NCI-H146 (cell line): ENCODE results near the gene PRKN.

Source experiments
- DNase-seq: peaks from one replicate; lab custom pipeline; 2025; lab: John Stamatoyannopoulos, UW

The PRKN gene

DNA sequence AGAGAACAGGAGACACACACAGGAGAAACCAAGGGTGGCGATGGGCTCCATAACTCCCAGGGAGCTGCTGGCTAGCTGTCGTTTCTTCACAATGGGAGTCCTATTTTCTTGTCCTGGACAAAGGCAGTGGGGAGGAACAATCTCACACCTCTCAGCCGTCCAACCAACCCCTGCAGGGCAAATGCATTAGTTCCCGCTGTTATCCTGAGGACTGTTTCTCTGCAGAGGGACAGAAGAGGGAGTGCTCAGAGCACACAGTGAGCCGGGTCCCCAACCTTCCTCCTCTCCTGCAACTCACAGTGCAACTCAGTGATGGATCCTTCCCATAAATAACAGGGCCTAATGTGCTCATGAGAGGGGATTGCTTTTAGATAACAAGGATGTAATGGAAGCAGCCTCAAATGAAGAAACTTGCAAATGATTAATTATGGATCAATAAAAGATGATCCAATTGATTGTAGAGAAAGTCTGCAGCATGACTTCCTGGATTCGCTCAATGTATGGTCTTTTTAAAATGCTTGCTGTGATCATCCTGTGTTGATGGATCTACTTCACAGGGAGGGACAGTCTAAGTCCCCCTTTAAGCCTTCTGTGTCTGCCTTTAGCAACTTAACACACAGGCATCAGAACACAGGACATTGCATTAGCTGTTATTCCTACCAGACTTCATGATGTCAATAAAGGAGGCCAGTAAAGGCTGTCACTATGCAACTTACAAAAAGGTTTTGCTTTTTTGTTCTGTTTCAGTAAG is 1000.3 kb downstream of the PRKN start:
- peak; percentile 92 for DNase-seq

DNA sequence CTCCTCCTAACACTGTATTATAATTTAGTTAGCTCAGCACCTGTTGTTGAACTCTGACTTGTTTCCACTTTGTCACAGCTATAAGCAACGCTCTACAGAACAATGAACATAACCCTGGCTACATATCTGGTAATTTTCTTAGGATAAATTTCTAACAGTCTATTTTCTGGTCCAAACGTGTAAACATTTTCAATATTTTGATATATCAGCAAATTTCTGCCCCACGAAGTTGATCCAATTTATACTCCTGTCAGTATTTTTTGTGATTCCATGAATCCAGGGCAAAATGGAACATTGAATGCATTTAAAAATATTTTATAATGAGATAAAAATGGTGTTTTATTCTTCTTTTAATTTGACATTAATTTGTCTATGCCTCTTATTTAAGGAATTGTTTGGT is 1005.2 kb downstream of the PRKN start:
- DNase-seq = no peak

DNA sequence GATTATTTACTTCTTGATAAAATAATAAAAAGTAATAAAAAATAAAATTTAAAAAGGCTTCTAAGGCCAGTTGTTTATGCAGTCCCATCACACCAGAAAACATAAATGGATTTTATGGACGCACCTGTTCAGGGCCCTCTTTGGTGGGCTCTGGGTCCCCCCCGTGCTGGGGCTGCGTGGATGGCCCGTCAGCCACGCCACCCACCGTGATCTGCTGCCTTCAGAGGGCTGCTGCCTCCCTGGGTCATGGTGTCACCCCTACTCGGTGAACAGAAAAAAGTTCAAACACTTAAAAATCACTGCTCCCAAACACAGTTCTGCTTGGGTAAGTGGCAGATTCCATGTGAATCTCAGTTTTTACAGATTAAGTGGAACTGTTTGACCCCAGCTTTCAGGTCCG is 1006.1 kb downstream of the PRKN start:
- DNase-seq = no peak

DNA sequence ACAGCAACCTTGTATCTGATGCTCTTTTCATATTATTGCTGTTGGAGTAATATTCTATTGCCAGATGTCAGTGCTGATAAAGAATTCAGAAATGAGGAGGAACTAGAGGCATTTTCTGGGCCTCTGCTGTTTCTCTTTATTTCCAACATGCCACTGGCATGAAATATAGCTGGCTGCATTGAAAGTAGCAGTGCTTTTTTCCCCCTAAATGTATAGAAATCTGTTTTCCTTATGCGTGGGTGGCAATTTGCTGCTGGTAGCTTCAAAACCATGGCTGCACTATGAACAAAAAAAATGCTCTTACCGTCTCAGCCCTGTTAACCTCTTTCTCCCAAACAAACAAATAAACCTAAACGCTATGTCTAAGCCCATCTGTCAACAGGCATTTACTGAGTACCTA is 1011.4 kb downstream of the PRKN start:
- DNase-seq = no peak

DNA sequence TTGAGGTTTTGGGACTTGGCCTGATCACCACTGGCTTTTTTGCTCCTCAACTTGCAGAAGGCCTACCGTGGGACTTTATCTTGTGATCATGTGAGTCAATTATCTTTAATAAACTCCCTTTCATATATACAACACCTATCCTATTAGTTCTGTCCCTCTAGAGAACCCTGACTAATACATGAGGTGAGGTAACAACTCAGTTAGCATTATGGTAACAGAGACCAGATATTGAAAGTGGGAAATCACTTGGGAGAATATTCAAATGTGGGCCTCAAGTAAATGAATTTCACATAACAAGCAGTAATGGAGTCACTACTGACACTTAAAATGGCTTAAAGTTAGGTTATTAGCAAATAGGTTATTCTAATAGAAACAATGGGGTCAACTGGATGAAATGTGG is 1015.6 kb downstream of the PRKN start:
- no peak for DNase-seq

DNA sequence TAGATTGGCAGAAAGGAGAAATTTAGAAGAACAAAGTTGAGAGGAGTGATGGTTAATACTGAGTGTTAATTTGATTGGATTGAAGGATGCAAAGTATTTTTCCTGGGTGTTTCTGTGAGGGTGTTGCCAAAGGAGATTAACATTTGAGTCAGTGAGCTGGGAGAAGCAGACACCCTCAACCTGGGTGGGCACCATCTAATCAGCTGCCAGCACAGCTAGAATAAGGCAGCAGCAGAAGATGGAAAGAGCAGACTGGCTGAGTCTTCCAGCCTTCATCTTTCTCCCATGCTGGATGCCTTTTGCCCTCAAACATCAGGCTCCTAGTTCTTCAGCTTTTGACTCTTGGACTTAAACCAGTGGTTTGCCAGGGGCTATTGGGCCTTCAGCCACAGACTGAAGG is 1016.1 kb downstream of the PRKN start:
- DNase-seq = no peak

DNA sequence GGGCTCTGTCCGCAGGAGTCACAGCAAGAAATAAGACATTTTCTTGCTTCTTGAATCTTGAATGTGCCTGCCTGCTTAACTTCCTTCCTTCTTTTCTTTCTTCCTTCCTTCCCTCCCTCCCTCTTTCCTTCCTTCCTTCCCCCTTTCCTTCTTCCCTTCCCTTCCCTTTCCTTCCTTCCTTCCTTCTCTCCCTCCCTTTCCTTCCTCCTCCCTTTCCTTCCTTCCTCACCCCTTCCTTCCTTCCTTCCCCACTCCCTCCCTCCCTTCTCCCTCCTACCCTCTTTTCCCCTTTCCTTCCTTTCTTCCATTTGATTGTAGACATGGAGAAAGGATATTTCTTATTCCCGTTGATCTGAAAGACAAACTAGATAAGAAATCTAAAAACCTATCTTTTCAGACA is 1016.9 kb downstream of the PRKN start:
- no peak for DNase-seq

DNA sequence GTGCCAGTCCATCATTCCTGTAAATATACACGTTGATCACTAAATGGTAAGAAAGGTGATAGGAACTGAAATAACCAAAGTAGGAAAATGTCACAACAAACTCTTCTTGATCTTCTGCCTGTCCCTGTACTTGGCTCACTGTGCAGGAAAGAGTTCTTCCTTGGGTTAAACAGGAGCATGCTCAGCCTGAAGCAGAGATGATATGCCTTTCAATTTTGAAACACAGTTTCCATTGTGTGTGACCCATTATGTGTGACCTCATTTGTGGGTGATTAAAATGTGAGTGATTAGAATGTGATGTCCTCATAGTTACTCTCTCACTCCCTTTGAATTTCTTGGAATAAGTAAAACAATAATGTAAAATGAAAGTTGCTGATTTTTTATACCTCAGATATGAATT is 1026.5 kb downstream of the PRKN start:
- DNase-seq = no peak

DNA sequence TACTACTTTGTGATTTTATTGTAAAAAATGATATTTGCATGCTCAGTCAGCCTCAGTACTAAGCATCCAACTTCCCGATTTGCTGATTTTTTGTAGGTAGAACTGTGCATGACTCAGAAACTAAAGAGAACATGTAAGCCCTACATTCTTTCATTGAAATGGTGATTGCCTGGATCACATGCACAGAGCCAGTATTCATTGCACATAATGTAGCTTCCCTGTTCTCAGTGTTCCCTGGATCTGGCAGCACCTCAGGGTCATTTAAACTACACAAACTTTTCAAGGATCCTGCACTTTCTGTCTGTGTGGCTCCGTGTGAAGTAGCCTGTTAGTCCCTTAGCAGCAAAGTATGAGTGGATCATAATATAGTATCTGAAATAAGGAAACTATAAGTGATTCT is 1030.8 kb downstream of the PRKN start:
- DNase-seq = no peak

DNA sequence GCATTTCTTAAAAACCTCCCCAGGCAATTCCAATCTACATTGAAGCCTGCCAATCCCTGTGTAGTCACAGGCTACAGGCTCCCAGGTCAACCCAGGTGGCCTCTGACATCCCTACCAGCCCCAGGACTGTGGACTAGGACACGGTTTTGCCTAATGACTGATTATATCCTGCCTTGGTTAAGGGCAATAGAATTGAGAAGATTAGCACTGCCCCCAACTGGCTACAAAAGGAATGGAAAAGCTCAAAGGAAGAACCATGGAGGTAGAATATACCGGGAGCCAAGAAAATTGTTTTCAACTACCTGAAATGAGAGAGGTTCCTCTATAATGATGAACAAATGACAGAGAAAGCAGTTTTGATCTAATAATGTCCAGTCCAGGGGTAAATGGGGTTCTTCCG is 1032.6 kb downstream of the PRKN start:
- peak; percentile 67 for DNase-seq

DNA sequence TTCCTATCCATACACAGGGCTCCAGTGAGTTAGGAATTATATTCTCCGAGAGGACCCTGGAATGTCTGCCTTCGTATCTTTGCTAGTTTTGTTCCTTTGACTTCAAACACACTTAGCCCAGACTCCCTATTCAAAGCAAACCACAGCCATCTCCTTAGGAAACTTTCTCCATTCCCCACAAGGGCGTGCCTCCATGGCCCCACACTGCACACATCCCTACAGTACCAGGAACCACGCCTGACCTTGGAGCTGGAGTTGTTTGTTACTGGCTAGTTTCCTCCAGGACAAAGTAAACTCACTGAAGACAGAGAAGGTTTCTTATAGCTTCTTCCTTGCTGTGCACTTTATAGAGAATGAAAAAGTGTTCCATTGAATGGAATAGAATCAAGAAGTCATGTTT is 1040.9 kb downstream of the PRKN start:
- no peak for DNase-seq

DNA sequence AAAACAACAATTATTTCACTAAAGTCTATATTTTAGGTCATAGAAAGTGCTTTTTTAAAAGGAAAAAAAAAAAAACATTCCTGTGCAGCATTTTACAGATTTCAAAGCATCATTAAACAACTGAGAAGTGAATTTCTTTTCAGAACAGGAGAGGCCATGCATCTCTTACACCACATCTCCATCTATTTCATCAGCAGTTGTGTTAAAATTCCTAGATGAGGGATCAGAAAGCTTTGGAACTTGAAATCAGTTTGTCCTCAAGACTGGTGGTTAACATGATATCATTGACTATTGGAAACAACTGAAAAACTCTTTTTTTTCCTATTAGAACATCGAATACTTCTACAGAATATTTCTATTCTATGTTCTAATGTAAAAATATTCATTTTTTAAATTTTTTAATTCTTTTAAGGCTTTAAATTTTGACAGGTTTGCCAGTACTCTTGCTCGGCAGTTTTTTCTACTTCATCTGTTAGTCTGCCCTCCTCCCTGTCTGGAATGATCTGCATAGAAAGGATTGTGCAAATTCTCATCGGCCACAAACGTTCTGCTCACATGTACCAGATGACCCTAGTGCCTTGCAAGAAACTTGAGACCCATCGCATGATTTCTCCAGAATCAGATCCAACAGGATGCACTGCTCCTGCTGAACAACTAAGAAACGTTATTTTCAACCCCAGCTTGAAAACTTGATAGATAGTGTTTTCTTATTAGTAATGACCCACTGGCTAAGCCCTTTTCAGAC is 1042.7 kb downstream of the PRKN start:
- no peak for DNase-seq

DNA sequence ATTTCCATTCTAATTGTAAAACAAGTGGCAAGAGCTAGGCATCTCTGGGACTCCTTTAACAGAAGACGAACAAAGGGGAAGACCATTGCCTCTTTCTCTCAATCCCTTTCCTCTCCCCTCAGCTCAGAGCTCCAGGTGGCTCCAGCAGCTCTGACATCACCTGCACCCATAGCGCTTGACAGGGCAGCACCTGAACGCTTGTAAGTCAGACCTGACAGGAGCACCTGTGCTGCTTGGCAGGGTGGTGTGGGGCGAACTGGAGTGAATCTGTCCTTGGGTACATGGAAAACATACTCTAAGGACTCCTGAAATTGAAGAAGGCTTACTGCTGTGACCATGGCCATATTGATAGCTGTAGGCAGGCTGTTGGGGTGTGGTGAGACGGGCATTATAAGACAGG is 1044.2 kb downstream of the PRKN start:
- peak; percentile 72 for DNase-seq

DNA sequence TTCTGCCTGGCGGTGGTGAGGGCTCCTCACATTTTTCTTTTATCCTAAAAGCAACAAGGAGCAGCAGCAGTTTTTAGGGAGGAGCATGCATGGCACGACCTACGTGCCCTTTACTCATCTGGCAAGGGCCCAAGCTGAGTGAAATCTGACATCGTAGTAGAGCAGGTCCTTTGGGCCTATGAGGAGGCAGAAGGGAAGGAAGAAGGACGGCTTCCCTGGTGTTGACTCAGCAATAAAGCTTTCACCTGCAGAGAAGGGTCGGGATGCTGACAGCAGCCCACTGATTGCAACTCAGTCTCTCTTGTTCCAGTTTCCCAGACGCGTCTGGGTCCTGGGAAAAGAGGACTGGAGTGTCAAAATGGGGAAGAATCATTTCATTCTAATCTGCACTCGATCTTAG is 1044.6 kb downstream of the PRKN start:
- peak; percentile 40 for DNase-seq

DNA sequence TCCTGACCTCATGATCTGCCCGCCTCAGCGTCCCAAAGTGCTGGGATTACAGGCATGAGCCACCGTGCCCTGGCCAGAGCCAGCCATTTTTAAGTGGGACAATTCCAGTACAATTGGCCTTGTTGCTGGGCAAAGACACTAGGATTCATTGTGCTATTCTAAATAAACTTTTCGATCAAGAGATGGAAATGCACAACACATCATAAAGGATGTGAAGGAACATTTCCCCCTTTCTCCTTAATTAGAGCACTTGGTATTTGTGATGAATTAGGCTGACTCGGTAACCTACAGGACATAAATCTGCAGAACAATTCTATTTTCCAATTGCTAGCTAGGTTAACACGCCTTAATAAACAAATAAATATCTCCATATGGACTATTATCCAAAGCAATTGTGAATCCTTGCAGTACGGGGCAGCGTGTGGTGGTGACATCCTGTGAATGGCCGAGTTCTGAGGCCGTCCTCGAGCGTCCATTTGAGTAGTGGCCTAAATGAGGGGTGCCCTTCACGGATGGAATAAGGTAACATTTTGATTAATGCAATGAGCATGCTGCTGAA is 1047.5 kb downstream of the PRKN start:
- DNase-seq = no peak

DNA sequence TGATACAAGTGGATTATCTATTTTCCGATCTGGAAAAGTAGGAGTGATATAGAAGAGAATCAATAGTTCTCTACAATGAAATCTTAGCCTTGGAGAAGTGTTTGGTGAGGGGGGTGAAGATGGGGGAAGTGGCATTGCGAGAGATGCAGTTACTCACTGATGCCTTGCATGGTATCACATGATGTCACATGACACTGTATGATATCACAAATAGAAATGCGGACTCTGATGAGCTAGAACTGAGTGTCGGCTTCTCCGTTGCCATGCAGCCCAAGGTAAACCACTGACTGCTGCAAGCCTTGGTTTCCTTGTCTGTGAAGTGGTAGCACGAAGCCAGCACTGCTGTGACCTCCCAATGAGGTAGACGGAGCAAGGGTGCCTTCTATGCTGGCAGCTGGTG is 1050.4 kb downstream of the PRKN start:
- DNase-seq = peak; percentile 30

DNA sequence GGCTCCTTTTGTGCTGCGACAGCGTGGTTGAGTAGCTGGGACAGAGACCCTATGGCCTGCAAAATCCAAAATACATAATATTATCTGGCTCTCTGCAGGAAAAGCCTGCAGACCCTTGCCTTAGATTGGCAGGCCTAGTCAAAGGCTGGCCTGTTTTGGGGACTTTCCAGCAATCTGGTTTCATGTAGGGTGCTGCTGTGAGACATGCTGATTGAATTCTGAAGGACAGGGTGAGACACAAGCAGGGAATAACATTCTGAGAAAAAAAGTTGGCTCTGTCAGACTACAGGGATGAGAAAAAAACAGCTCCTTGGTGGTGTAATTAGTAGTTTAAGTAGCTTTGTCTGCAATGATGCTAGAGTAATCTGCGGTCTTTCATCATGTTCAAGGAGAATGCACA is 1051.0 kb downstream of the PRKN start:
- no peak for DNase-seq

DNA sequence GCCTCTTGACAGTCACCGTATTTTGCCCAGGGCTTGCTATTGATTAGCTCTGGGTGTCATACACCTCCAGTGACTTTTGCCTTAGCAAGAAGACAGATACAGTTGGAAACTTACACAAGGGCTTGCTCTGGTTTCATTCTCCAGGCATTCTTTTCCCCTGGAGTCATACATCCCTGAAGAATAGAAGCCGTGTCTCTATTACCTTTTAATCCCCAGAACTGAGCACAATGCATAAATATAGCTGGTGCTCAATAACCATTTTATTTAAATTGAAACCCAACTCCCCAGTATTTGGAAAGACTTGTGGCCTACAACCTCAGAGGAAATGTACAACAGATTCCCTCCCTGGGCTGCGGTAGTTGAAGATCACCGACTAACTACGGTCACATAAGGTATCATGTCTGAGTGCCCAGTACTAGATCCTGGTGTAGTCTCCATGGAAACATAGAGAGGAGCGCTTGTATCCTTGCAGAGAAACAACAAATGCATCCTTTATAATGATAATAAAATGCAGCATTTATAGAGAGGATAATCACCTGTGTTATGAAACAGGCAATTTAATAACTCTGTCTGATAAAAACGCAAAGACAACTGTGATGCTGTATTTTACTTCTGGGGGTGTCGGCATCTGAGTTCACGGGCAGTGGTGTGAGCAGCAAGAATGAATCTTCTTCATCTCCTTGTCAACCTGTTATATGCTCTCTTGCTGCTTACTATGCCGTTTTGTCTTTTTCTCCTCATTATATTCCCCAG is 1052.5 kb downstream of the PRKN start:
- no peak for DNase-seq

DNA sequence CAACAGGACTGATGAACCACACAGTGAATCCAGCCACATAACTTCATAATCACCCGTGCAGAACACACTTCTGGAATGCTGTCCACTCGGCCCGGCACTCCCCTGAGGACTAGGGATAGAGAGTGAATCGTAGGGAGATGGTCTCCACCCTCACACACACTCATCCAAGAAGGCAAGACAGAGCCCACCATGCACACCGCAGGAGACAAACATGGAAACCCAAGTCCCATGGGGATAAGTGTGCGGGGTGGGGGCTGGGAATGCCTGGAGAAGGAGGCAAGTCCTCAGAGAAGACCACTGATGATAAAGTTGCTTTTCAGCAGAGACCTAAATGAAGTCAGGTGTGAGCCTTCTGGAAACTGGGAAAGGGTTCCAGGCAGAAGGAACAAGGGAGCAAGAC is 1054.5 kb downstream of the PRKN start:
- DNase-seq = no peak

DNA sequence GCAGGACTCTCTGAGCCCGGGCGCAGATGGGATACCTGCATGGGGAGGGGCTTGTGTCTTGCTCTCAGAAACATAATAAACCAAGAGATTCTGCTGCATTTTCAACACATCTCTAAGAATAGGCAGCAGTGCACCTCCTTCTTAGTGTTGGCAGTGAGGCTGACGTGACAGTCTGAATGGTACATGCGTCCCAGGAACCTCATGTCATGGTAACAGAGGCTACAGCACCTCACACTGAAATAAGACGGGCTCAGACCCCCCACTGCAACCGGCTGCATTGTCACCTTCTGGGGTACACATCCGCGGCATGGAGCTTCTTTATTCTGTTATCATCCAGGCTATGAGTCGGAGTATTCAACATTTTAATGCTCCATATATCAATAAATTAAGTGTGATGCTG is 1056.4 kb downstream of the PRKN start:
- DNase-seq = no peak

DNA sequence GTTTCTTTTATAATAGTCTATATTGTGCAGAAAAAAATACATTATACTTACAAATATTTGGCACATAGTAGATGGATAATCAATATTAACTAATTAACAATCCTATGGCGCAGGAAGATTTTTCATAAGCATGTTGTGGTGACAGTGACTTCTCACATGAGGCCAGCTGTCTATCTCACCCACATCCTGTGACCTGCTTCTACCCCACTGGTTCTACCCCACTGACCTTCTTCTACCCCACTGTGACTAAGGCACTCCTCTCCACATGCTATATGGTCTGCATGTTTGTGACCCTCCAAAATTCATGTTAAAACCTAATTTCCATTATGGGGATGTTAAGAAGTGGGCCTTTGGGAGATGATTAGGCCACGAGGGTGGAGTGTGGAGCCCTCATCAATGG is 1058.9 kb downstream of the PRKN start:
- DNase-seq = no peak

DNA sequence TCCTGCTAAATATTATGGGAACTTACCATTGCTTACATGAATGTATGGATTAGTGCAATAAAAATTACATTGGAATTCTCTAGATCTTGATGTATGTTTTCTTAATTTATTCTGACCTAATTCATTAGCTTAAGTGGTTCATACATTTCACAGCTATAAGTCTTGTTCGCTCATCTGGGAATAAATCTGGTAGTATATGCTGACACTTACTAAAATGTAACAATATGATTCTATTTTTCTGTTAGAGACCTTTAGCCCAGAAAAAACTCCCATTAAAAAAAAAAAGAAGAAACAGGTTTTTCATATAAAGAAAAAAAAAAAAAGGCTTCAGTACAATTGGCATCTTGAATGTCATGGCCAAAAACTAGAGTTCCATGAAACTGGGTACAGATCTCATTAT is 1059.6 kb downstream of the PRKN start:
- DNase-seq = no peak

DNA sequence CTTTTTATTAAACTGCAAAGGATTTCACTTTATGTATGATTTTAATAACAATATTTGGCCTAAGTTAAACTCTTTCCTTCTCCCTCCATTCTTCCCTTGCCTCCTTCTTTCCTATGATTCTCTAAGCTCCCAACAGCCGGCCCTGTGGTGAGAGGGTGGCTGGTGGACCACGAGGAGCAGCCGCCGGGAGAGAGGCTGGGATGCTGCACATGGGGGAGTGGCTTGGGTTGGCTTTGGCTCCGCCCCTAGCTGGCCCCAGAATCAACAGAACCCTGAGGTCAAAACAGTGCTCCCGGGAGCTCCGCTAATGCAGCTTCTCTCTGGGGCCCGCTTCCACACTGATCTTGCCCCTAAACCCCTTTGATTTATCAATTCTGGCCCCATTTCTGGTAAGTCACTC is 1063.9 kb downstream of the PRKN start:
- no peak for DNase-seq
